ENCODE measurements around the gene GIMAP7.

The GIMAP7 gene

DNA sequence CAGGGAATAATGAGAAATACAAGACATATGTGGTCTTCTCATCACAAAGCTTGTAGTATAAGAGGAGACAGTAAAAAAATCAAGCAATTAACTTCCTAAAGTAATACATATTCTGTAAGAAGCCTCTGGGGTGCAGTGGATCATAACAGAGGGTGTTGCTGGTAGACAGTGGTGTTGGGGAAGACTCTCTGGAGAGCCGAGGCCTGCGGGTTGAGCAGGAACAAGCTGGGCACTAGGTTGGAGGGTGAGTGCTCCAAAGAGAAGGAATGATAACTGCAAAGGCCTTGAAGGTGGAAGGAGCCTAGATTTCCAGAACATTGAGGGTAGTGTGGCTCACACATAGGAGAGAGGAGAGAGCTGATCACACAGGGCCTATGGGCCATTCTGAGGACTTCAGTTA is 54.0 kb downstream of the GIMAP7 start:
- Histone ChIP-seq H3K9me3 (no peaks in the 10 kb centered on the region), H3K4me1 (no peaks in the 10 kb centered on the region), H3K4me3 (ENCODE audit: low read depth, low read length) (no peak overlapping the region), H3K27me3 (peaks cover 8% of the 10 kb centered on the region), H3K36me3 (no peaks in the 10 kb centered on the region)
- DNase-seq, result no peak
- TF ChIP-seq, protein P1, sequence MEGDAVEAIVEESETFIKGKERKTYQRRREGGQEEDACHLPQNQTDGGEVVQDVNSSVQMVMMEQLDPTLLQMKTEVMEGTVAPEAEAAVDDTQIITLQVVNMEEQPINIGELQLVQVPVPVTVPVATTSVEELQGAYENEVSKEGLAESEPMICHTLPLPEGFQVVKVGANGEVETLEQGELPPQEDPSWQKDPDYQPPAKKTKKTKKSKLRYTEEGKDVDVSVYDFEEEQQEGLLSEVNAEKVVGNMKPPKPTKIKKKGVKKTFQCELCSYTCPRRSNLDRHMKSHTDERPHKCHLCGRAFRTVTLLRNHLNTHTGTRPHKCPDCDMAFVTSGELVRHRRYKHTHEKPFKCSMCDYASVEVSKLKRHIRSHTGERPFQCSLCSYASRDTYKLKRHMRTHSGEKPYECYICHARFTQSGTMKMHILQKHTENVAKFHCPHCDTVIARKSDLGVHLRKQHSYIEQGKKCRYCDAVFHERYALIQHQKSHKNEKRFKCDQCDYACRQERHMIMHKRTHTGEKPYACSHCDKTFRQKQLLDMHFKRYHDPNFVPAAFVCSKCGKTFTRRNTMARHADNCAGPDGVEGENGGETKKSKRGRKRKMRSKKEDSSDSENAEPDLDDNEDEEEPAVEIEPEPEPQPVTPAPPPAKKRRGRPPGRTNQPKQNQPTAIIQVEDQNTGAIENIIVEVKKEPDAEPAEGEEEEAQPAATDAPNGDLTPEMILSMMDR (IDR thresholded peaks at IDR 0.05; ENCODE audit: low read depth, low read length), result no peak

DNA sequence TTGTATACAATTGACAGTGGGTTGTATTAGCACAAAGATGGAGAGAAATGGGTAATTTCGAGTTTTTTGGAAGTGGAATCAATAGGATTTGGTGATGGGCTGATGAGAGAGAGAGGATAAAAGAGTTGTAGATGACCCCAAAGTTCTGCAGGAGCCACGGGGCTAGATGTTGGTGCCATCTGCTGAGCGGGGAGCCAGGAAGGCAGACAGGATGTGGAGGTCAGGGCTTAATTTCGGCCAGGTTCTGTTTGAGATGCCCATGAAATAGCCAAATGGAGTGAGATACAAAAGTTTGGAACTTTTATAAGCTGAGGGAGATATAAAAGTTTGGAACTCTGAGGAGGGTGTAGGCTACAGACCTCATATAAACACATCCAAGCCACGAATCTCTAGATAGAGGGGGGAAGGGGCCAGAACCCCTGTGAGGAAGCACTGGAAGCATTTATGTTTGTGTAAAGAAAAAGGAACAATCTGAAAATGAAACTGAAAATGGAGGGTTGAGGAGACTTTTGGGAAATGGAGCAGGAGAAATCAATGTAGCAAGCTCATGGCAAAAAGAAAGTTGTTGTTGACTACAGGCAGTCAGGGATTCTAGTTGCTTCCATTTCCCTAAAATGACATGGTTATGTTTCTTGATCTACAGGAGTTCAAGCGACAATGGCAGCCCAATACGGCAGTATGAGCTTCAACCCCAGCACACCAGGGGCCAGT is 54.7 kb downstream of the GIMAP7 start:
- no peak for DNase-seq
- TF ChIP-seq, protein P1 (IDR thresholded peaks at IDR 0.05; ENCODE audit: low read depth, low read length), result no peak
- no peaks in the 10 kb centered on the region for H3K9me3 ChIP-seq
- peaks cover 2% of the 10 kb centered on the region for H3K27me3 ChIP-seq
- no peak overlapping the region for H3K4me3 ChIP-seq (ENCODE audit: low read depth, low read length)
- no peaks in the 10 kb centered on the region for H3K36me3 ChIP-seq
- no peaks in the 10 kb centered on the region for H3K4me1 ChIP-seq

All from BE2C (cell line).